Activated T-cell treated with anti-CD3 and anti-CD28 coated beads for 1 hour (primary cell): Measurements from ENCODE around the gene STING1.
"Not testable (repeated sequence)": the region's sequence is repeated elsewhere in the genome, so short reads cannot be mapped to it uniquely, and the experiment has no call there.

Experiments
- DNase-seq: peaks from one replicate; pipeline ENCODE4 v3.0.0-alpha.2; 2020; ENCODE audit warnings: low read depth

Gene STING1

DNA sequence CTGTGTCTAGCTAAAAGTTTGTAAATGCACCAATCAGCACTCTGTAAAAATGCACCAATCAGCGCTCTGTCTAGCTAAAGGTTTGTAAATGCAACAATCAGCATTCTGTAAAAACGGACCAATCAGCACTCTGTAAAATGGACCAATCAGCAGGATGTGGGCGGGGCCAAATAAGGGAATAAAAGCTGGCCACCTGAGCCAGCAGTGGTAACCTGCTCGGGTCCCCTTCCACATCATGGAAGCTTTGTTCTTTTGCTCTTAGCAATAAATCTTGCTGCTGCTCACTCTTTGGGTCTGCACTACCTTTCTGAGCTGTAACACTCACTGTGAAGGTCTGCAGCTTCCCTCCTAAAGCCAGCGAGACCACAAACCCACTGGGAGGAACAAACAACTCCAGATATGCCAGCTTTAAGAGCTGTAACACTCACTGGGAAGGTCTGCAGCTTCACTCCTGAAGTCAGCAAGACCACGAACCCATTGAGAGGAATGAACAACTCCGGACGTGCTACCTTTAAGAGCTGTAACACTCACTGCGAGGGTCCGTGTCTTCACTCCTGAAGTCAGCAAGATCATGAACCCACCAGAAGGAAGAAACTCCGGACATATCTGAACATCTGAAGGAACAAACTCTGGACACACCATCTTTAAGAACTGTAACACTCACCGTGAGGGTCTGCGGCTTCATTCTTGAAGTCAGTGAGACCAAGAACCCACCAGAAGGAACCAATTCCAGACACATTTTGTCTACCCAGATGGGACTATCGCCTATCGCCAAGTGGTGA lies 20.7 kb upstream of the STING1 start:
- DNase-seq: not testable (repeated sequence)

DNA sequence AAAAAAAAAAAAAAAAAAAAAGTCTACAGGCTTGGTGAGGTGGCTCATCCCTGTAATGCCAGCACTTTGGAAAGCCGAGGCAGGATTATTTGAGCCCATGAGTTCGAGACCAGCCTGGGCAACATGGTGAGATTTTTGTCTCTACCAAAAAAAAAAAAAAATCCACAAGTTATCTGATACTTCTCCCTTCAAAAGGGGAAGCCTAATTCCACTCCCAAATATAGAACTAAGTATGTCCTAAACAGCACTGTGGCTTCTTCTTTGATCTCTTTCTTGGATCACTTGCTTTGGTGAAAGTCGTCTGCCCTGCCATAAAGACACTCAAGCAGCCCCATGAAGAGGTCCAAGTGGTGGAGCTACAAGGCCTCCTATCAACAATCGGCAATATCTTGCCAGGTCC lies 18.8 kb upstream of the STING1 start:
- DNase-seq: no peak

GRCh38 chr5:139495638-139496435 lies 13.3 kb upstream of the STING1 start:
- DNase-seq: no peak

- no peak for DNase-seq
Measured at GRCh38 chr5:139494832-139495231, 12.3 kb upstream of the STING1 start.

- DNase-seq: no peak
Measured at GRCh38 chr5:139494256-139494655, 11.7 kb upstream of the STING1 start.

DNA sequence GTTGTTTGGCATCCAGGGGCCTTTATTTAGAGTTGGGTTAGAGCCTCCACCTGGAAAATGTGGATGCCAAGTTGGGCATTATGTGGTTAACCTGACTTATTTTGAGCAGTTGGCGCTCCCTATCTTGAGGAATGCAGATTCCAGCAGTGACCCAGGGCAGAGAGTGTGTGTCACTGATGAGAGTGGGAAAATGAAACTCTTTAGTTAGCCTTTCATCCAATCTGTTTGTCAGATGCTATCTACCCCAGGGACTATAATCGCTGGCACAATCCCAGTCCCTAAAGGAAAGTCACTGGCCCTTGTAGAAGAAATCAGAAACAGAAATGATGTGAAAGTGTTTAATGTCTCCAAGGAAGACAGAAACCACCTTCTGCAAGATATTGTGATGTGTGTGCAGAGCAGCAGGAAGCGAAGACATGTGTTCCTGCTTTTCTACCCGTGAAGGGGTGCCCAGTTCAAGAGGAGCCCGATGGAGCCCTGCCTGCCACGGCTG lies 10.2 kb upstream of the STING1 start:
- no peak for DNase-seq

GRCh38 chr5:139488260-139488659 lies 5.7 kb upstream of the STING1 start:
- no peak for DNase-seq

- DNase-seq: no peak
Measured at GRCh38 chr5:139486201-139486600, 3.6 kb upstream of the STING1 start.

- not testable (repeated sequence) for DNase-seq
Measured at GRCh38 chr5:139482890-139483208, 291 bp upstream of the STING1 start.

DNA sequence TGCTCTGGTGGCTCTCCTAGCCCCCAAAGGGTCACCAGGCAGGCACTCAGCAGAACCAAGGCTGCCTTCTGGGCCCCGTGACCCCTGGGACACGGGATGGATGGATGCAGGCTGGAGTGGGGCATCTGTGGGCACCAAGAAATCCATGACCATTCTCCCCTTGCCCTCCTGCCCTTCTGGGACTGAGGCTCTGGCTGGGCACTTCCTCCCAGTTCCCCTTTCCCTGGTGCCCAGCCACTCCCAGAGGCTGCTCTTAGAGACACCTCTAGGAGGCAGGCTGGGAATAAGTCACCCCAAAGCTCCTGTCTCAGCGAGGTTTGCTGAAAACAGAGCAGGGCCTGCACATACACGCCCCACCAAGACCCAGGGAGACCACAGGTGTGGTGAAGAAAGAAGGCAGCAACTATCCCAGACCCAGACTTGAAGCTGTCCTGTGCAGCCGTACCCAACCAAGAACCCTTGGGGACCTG lies 943 bp downstream of the STING1 start:
- DNase-seq: no peak

- no peak for DNase-seq
Measured at GRCh38 chr5:139481122-139481533, 1.4 kb downstream of the STING1 start.

DNA sequence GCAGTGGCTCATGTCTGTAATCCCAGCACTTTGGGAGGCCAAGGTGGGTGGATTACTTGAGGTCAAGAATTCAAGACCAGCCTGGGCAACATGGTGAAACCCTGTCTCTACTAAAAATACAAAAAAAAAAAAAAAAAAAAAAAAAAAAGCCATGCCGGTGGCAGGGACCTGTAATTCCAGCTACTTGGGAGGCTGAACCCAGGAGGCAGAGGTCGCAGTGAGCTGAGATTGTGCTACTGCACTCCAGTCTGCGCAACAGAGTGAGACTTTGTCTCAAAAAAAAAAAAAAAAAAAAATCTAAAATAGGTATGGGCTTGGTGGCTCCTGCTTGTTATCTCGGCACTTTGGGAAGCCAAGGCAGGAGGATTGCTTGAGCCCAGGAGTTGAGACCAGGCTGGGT lies 2.8 kb downstream of the STING1 start:
- not testable (repeated sequence) for DNase-seq

- not testable (repeated sequence) for DNase-seq
Measured at GRCh38 chr5:139478657-139479423, 3.7 kb downstream of the STING1 start.

- DNase-seq: no peak
Measured at GRCh38 chr5:139475865-139476617, 6.5 kb downstream of the STING1 start.

- DNase-seq: no peak
Measured at GRCh38 chr5:139474890-139475791, 7.4 kb downstream of the STING1 start.

DNA sequence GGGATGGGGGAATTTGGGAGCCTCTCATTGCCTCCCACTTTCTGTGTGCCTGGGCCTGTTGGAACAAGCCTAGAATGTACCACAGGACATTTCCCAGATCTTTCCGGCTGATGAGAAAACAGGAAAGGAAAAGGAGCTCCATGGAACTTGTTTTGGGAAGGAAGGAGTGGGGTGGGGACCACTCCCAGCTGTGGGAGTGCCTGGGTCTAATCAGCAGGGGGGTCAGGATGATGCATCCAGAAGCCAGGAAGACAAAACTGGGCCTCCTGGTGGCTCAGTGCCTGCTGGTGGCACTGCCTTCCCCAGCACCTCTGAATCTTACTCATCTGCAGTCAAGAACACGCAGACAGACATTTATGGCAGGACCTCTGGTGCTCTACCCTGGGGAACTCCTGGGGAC lies 9.0 kb downstream of the STING1 start:
- DNase-seq: no peak

DNA sequence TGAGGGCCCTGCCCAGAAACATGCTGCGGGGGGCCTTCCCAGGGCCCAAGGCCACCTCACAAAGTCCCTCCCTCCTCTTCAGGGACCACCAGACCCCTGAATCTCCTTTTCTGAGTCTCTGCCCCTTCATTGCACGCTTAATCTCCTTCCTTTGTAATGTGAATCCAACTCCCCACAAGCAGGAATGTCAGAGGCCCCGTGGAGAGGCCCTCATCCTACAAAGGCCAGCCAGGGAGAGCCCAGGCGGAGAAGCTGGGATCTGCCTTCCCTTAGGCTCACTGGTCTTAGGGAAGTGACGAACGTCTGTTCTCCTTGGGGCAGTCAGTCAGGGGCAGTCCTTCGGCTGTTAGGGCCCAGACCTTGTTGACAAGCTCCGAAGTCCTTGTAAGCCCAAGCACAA lies 9.5 kb downstream of the STING1 start:
- DNase-seq: no peak

DNA sequence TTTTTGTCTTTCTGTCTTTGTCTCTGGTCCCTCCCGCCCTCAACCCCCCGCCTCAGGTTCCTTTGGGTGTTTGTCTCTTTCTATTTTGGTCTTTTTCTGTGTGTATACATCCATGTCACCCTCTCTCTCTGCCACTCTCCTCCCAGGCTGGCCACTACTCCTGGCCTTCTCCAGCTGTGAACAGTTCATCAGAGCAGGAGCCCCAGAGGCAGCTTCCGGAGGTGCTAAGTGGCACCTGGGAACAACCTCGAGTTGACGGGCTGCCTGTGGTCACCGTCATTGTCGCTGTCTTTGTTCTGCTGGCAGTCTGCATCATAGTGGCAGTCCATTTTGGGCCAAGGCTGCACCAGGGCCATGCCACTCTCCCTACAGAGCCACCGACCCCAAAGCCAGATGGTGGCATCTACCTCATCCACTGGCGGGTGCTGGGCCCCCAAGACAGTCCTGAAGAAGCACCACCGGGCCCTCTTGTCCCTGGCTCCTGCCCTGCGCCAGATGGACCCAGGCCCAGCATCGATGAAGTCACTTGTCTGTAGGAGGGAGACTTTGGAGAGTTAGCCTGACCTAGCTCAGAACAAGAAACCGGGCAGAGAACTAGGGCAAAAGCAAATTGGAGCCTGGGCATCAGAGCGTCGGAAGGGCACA lies 10.1 kb downstream of the STING1 start:
- no peak for DNase-seq

DNA sequence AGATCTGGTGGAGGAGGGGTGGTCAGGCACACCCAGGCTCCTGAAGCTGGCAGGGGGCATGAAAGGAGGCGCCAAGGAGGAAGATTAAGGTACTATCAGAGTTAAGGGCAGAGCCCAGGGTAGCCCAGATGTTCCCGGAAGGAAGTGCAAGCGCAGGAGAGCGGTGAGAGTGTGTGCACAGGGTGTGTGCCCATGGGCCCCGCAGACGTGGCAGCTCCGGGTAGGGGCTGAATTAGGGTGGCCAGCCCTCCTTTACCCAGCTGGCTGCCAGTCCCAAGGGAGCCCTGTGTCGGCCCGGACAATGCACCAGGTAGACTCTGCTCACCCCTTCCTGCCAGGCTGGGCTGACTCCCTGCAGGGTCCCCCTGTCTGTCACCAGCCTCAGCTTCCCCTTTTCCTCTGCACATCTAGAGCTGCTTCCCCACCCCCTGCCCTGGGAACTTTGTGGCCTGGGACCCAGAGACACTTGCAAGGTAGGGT lies 11.7 kb downstream of the STING1 start, which contains the start of gene SMIM33:
Gene SMIM33, plus strand, starts transcription at position 184 of the 480 bp plus-strand sequence. Its CDS starts 118 bp downstream, at position 302.
- no peak for DNase-seq

- no peak for DNase-seq
Measured at GRCh38 chr5:139468421-139468931, 14.1 kb downstream of the STING1 start.
